Coronary artery (tissue), 2 donors: ENCODE measurements around the gene CCDC30.

Experiments used
- DNase-seq: peaks from one replicate; pipeline ENCODE4 v3.0.0-alpha.2; 2017; ENCODE audit warnings: low spot score
- H3K27ac ChIP-seq, 2 donors: fragments of 200-600 bp; sonication (generic); one replicate each; pipeline ENCODE4 v1.5.1; 2016 to 2019
- H3K4me3 ChIP-seq: fragments of 200-600 bp; sonication (generic); 2 replicates; pipeline ENCODE4 v1.5.1; 2016; ENCODE audit warnings: mild to moderate bottlenecking, moderate library complexity
- TF ChIP-seq, protein P1 (sequence below): fragments of 200-600 bp; sonication (generic); IDR thresholded peaks from one replicate; pipeline ENCODE4 v1.5.1; 2019; ENCODE audit warnings: antibody characterized with exemption

The CCDC30 gene

DNA sequence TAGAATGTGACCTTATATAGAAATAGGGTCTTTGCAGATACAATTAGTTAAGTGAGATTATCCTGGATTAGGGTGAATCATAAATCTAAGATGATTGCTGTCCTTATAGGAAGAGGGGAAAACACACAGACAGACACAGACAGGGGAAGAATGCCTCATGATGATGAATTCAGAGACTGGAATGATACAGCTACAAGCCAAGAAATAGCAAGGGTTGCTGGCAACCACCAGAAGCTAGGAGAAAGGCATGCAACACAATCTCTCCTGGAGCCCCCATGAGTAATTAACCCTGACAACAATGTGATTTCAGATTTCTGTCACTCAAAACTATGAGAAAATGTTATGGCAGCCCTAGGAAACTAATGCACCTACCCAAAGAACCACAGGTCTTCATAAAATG is 176.0 kb downstream of the CCDC30 start:
- DNase-seq: no peak
- H3K4me3 ChIP-seq: no peak overlapping the region
- H3K27ac ChIP-seq: no peak overlapping the region
- TF ChIP-seq, protein P1, sequence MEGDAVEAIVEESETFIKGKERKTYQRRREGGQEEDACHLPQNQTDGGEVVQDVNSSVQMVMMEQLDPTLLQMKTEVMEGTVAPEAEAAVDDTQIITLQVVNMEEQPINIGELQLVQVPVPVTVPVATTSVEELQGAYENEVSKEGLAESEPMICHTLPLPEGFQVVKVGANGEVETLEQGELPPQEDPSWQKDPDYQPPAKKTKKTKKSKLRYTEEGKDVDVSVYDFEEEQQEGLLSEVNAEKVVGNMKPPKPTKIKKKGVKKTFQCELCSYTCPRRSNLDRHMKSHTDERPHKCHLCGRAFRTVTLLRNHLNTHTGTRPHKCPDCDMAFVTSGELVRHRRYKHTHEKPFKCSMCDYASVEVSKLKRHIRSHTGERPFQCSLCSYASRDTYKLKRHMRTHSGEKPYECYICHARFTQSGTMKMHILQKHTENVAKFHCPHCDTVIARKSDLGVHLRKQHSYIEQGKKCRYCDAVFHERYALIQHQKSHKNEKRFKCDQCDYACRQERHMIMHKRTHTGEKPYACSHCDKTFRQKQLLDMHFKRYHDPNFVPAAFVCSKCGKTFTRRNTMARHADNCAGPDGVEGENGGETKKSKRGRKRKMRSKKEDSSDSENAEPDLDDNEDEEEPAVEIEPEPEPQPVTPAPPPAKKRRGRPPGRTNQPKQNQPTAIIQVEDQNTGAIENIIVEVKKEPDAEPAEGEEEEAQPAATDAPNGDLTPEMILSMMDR: no peak

GRCh38 chr1:42646056-42646455 is 183.0 kb downstream of the CCDC30 start:
- TF ChIP-seq, protein P1: no peak
- no peak overlapping the region for H3K27ac ChIP-seq
- no peak for DNase-seq
- no peak overlapping the region for H3K4me3 ChIP-seq

GRCh38 chr1:42657201-42657600 is 194.1 kb downstream of the CCDC30 start:
- peak overlapping the region; percentile 89 for H3K4me3 ChIP-seq
- no peak overlapping the region for H3K27ac ChIP-seq

GRCh38 chr1:42657981-42658876 is 195.1 kb downstream of the CCDC30 start, which contains the start of gene PPIH:
Gene PPIH, plus strand, starts transcription at chr1:42658423. Its CDS starts 24 bp downstream, at chr1:42658447.
- TF ChIP-seq, protein P1: no peak
- DNase-seq: peak; percentile 95
- Histone ChIP-seq H3K27ac (peak within 1 kb of the TSS; percentile 75 to 88), H3K4me3 (peak within 1 kb of the TSS; percentile 89)

More at GRCh38 chr1:42657201-42657600, 194.1 kb downstream of the CCDC30 start:
- TF ChIP-seq, protein P1: no peak
- no peak for DNase-seq

DNA sequence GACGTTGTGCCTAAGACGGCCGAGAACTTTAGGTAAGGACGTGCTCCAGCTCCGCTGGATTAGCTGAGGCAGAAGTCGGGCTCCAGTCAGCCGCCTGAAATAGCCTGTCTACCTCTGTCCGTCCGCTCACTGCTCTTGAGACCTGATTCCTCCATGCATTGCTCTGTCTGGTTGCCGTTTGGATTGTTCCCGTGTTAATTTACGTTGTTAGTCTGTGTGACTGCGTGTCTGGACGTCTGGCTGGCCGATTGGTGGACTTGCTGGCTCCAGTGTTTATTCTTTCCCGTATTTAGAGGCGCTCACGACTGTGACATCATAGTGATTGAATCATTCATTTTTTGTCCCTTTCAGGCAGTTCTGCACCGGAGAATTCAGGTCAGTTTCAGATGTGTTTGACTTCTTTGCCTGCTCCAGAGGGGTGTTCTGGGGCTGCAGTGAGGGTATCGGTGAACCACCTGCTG is 195.8 kb downstream of the CCDC30 start:
- no peak for DNase-seq
- H3K27ac ChIP-seq: peak overlapping the region in 1 of 2 donors; percentile 88

GRCh38 chr1:42660907-42661500 is 197.9 kb downstream of the CCDC30 start:
- DNase-seq: no peak
- H3K4me3 ChIP-seq: no peak overlapping the region
- H3K27ac ChIP-seq: no peak overlapping the region
- TF ChIP-seq, protein P1: no peak

More for the DNA sequence above, 195.8 kb downstream of the CCDC30 start:
- H3K4me3 ChIP-seq: peak overlapping the region; percentile 89
- TF ChIP-seq, protein P1: no peak
